ENCODE results near the gene TBL2. TPM values are rescaled to one million over a fixed set of nuclear protein-coding genes. Genes with fewer than 3 reads are reported as not detected.
"Not testable (repeated sequence)": the region's sequence is repeated elsewhere in the genome, so short reads cannot be mapped to it uniquely, and the experiment has no call there.

The TBL2 gene
- 35.4 and 35.5 TPM in 2 replicates for total RNA-seq

- intact Hi-C loops (cut with micrococcal nuclease), result loop anchor here (1.0 to 10.0 kb wide), 16 partner anchors 9 to 1076 kb away; partner anchors contain the start of genes ABHD11, BAZ1B, BCL7B and BUD23
Measured at GRCh38 chr7:73578342-73579128, at the start of gene TBL2. TSS of gene TBL2 (minus strand) at chr7:73578579. CDS start at chr7:73578549, 30 bp downstream.

GRCh38 chr7:73626814-73627213 lies 48.4 kb upstream of the TBL2 start:
- intact Hi-C loops (cut with micrococcal nuclease), result no loop called here

- intact Hi-C loops (cut with micrococcal nuclease), result no loop called here
Measured at GRCh38 chr7:73625276-73625675, 46.9 kb upstream of the TBL2 start.

- intact Hi-C loops (cut with micrococcal nuclease), result loop anchor here (1.0 kb wide), 6 partner anchors 17 to 114 kb away; partner anchors contain the start of genes ABHD11, STX1A, TBL2 and VPS37D
Measured at GRCh38 chr7:73624669-73625001, 46.3 kb upstream of the TBL2 start.

GRCh38 chr7:73623798-73624668 lies 45.7 kb upstream of the TBL2 start, which contains the start of gene MLXIPL:
TSS of gene MLXIPL (minus strand) at chr7:73624522. CDS start at chr7:73624492, 30 bp downstream.
- intact Hi-C loops (cut with micrococcal nuclease), result loop anchor here (1.0 kb wide), 6 partner anchors 17 to 114 kb away; partner anchors contain the start of genes ABHD11, STX1A, TBL2 and VPS37D

- intact Hi-C loops (cut with micrococcal nuclease), result no loop called here
Measured at GRCh38 chr7:73622909-73623797, 44.8 kb upstream of the TBL2 start.

GRCh38 chr7:73622527-73622908 lies 44.1 kb upstream of the TBL2 start:
- intact Hi-C loops (cut with micrococcal nuclease), result no loop called here

GRCh38 chr7:73621168-73622063 lies 43.0 kb upstream of the TBL2 start:
- intact Hi-C loops (cut with micrococcal nuclease), result no loop called here

- intact Hi-C loops (cut with micrococcal nuclease), result not testable (repeated sequence)
Measured at GRCh38 chr7:73619394-73619793, 41.0 kb upstream of the TBL2 start.

GRCh38 chr7:73618538-73618937 lies 40.2 kb upstream of the TBL2 start:
- intact Hi-C loops (cut with micrococcal nuclease), result no loop called here

- intact Hi-C loops (cut with micrococcal nuclease), result not testable (repeated sequence)
Measured at GRCh38 chr7:73617520-73617919, 39.1 kb upstream of the TBL2 start.

- intact Hi-C loops (cut with micrococcal nuclease), result no loop called here
Measured at GRCh38 chr7:73615886-73616285, 37.5 kb upstream of the TBL2 start.

GRCh38 chr7:73614937-73615336 lies 36.6 kb upstream of the TBL2 start:
- intact Hi-C loops (cut with micrococcal nuclease), result not testable (repeated sequence)

GRCh38 chr7:73613954-73614735 lies 35.8 kb upstream of the TBL2 start:
- intact Hi-C loops (cut with micrococcal nuclease), result no loop called here

GRCh38 chr7:73612598-73613269 lies 34.4 kb upstream of the TBL2 start:
- intact Hi-C loops (cut with micrococcal nuclease), result no loop called here

GRCh38 chr7:73611017-73611555 lies 32.7 kb upstream of the TBL2 start:
- intact Hi-C loops (cut with micrococcal nuclease), result no loop called here

GRCh38 chr7:73610105-73610504 lies 31.7 kb upstream of the TBL2 start:
- intact Hi-C loops (cut with micrococcal nuclease), result no loop called here

GRCh38 chr7:73607692-73607983 lies 29.3 kb upstream of the TBL2 start:
- intact Hi-C loops (cut with micrococcal nuclease), result loop anchor here (1.0 kb wide), 4 partner anchors 17 to 127 kb away; partner anchors contain the start of genes MLXIPL and VPS37D

Measured in T-helper 1 cell treated with Interleukin-12 subunit alpha and Interleukin-12 subunit beta and Interleukin-4 antibody, amounts not matched to agents 30 ng/mL and 1 ng/mL, for 36 hours (primary cell).